ENCODE results near the gene WDFY1.

DNA sequence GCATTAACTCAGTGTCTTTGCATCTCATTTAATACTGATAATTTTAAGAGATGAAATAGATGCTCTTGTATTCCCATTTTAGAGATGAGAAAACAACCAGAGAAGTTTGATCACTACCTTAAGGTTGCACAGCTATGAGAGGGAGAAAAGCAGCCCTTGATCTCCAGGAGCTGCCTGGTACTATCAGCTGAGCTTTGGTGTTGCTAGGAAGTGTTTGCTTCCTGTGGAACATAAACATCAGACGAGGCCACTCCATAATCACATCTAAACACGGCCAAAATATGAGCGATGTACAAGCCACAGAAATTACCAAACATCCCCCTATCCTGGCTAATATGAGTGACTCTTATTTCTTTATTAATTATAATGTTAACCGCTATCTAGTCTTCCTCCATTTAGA lies 620 bp upstream of the WDFY1 start:
- TF ChIP-seq POLR2AphosphoS5 (IDR thresholded peaks at IDR 0.05): no peak
- TF ChIP-seq, protein P1, sequence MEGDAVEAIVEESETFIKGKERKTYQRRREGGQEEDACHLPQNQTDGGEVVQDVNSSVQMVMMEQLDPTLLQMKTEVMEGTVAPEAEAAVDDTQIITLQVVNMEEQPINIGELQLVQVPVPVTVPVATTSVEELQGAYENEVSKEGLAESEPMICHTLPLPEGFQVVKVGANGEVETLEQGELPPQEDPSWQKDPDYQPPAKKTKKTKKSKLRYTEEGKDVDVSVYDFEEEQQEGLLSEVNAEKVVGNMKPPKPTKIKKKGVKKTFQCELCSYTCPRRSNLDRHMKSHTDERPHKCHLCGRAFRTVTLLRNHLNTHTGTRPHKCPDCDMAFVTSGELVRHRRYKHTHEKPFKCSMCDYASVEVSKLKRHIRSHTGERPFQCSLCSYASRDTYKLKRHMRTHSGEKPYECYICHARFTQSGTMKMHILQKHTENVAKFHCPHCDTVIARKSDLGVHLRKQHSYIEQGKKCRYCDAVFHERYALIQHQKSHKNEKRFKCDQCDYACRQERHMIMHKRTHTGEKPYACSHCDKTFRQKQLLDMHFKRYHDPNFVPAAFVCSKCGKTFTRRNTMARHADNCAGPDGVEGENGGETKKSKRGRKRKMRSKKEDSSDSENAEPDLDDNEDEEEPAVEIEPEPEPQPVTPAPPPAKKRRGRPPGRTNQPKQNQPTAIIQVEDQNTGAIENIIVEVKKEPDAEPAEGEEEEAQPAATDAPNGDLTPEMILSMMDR (IDR thresholded peaks at IDR 0.05): no peak
- TF ChIP-seq POLR2A (IDR thresholded peaks at IDR 0.05): no peak
